GM21360 (cell line): ENCODE results near the gene RUNDC3A.
"Not testable (repeated sequence)": the region's sequence is repeated elsewhere in the genome, so short reads cannot be mapped to it uniquely, and the experiment has no call there.

Experiments
- ATAC-seq: cut with Tn5 transposase; IDR thresholded peaks from one replicate; pipeline ENCODE4 v1.9.1; 2021; ENCODE audit warnings: mild to moderate bottlenecking, moderate library complexity; ENCODE audit not compliant: unreplicated experiment

The RUNDC3A gene

GRCh38 chr17:44318077-44318892 lies 9.9 kb downstream of the RUNDC3A start:
- no peak for ATAC-seq

- ATAC-seq, result no peak
Observed at GRCh38 chr17:44320066-44320465, 11.7 kb downstream of the RUNDC3A start.

GRCh38 chr17:44321246-44322120 lies 13.1 kb downstream of the RUNDC3A start:
- no peak for ATAC-seq

GRCh38 chr17:44322236-44322895 lies 14.0 kb downstream of the RUNDC3A start:
- ATAC-seq, result no peak

- ATAC-seq, result no peak
Observed at GRCh38 chr17:44323359-44324091, 15.1 kb downstream of the RUNDC3A start.

GRCh38 chr17:44324092-44324570 lies 15.7 kb downstream of the RUNDC3A start:
- no peak for ATAC-seq

- ATAC-seq, result peak; percentile 58
Observed at GRCh38 chr17:44324571-44325275, 16.3 kb downstream of the RUNDC3A start, which contains the start of gene SLC25A39. Gene SLC25A39 (minus strand): TSS chr17:44324823. CDS start chr17:44323562, 1,261 bp downstream.

GRCh38 chr17:44326861-44327444 lies 18.6 kb downstream of the RUNDC3A start:
- peak; percentile 56 for ATAC-seq

GRCh38 chr17:44327715-44328449 lies 19.5 kb downstream of the RUNDC3A start:
- ATAC-seq, result no peak

- ATAC-seq, result not testable (repeated sequence)
Observed at GRCh38 chr17:44329516-44329915, 21.1 kb downstream of the RUNDC3A start.

- ATAC-seq, result not testable (repeated sequence)
Observed at GRCh38 chr17:44330263-44330662, 21.9 kb downstream of the RUNDC3A start.

- ATAC-seq, result no peak
Observed at GRCh38 chr17:44331249-44331760, 22.9 kb downstream of the RUNDC3A start.

GRCh38 chr17:44333371-44333770 lies 25.0 kb downstream of the RUNDC3A start:
- no peak for ATAC-seq

- no peak for ATAC-seq
Observed at GRCh38 chr17:44334315-44334714, 25.9 kb downstream of the RUNDC3A start.

GRCh38 chr17:44334727-44335126 lies 26.3 kb downstream of the RUNDC3A start:
- no peak for ATAC-seq

- ATAC-seq, result no peak
Observed at GRCh38 chr17:44335564-44335963, 27.2 kb downstream of the RUNDC3A start.

GRCh38 chr17:44335968-44336367 lies 27.6 kb downstream of the RUNDC3A start:
- no peak for ATAC-seq

- no peak for ATAC-seq
Observed at GRCh38 chr17:44338702-44339101, 30.3 kb downstream of the RUNDC3A start.
